K562 (cell line): ENCODE measurements around the gene RGS6.

ENCODE experiments used
- AFF4 ChIP-seq: sonication (generic); formaldehyde crosslinking; IDR thresholded peaks from 2 replicates; pipeline ENCODE4 v1.8.0; 2023; ENCODE audit warnings: mild to moderate bottlenecking, missing genetic modification reagents
- ETS2 ChIP-seq: IDR thresholded peaks from 2 replicates; pipeline ENCODE4 v1.6.1; 2016; ENCODE audit warnings: borderline replicate concordance, missing genetic modification characterization, mild to moderate bottlenecking, moderate library complexity, missing compliant biosample characterization; ENCODE audit not compliant: poor library complexity, severe bottlenecking
- FOXP4 ChIP-seq: sonication (generic); formaldehyde crosslinking; IDR thresholded peaks from 2 replicates; pipeline ENCODE4 v1.8.0; 2022; ENCODE audit warnings: mild to moderate bottlenecking, missing genetic modification reagents, borderline replicate concordance
- KDM1A ChIP-seq, 2 experiments: fragments of 450-650 bp; IDR thresholded peaks; 2 replicates each; pipeline ENCODE4 v1.6.1; 2016; ENCODE audit warnings: mild to moderate bottlenecking in 2 of 2
- SIN3B ChIP-seq: fragments of 450-650 bp; IDR thresholded peaks from 2 replicates; pipeline ENCODE4 v1.6.1; 2017; ENCODE audit warnings: low read depth, mild to moderate bottlenecking, moderate library complexity

- no peak for TF ChIP-seq KDM1A (IDR thresholded peaks at IDR 0.05)
- no peak for TF ChIP-seq AFF4 (CRISPR knock-in tag)
- no peak for TF ChIP-seq SIN3B
- no peak for TF ChIP-seq FOXP4 (CRISPR knock-in tag)
- TF ChIP-seq ETS2, result no peak
Observed at GRCh38 chr14:72311516-72311915, 379.3 kb downstream of the RGS6 start.
